A673 (cell line): ENCODE results near the gene UBD. TPM values are rescaled to one million over a fixed set of nuclear protein-coding genes. Genes with fewer than 3 reads are reported as not detected.

Experiments used
- BruUV-seq: library from RNA; stranded (reverse); fragments of 400-500 nt; replicated peaks from 2 replicates; lab custom pipeline; 2021; lab: Mats Ljungman, UMichigan
- CTCF ChIA-PET: fragments of 300-600 bp; sonication (Branson Sonifier 250); formaldehyde crosslinking; loops from one replicate; lab custom pipeline; 2022; ENCODE audit warnings: antibody characterized with exemption; lab: Charles Lee
- POLR2A ChIA-PET: fragments of 300-600 bp; sonication (Branson Sonifier 250); formaldehyde crosslinking; loops from one replicate; lab custom pipeline; 2022; ENCODE audit warnings: antibody characterized with exemption; ENCODE audit not compliant: low non-redundant PET; lab: Charles Lee
- DNase-seq: peaks from one replicate; pipeline ENCODE4 v3.0.0-alpha.2; 2015; ENCODE audit warnings: low spot score
- H3K27ac ChIP-seq: fragments of 200-600 bp; sonication (generic); 2 replicates; pipeline ENCODE4 v1.5.1; 2016; ENCODE audit warnings: mixed run types, low read depth, mild to moderate bottlenecking, mixed read lengths, antibody characterized with exemption, low read length; ENCODE audit not compliant: poor library complexity, severe bottlenecking
- H3K27me3 ChIP-seq: fragments of 200-600 bp; sonication (generic); replicated peaks from 2 replicates; pipeline ENCODE4 v1.6.1; 2017; ENCODE audit warnings: mixed run types, low read depth, mild to moderate bottlenecking, mixed read lengths, antibody characterized with exemption, low read length; ENCODE audit not compliant: insufficient read depth, poor library complexity
- H3K36me3 ChIP-seq: fragments of 200-600 bp; sonication (generic); 2 replicates; pipeline ENCODE4 v1.6.1; 2016; ENCODE audit warnings: mixed run types, mild to moderate bottlenecking, mixed read lengths, antibody characterized with exemption, low read length; ENCODE audit not compliant: insufficient read depth, poor library complexity, severe bottlenecking
- H3K4me1 ChIP-seq: fragments of 200-600 bp; sonication (generic); 2 replicates; pipeline ENCODE4 v1.6.1; 2017; ENCODE audit warnings: mixed run types, mild to moderate bottlenecking, mixed read lengths, antibody characterized with exemption, low read length; ENCODE audit not compliant: insufficient read depth, poor library complexity, severe bottlenecking
- H3K4me3 ChIP-seq: fragments of 200-600 bp; sonication (generic); 2 replicates; pipeline ENCODE4 v1.5.1; 2016; ENCODE audit warnings: low read depth, mixed run types, mild to moderate bottlenecking, mixed read lengths, low read length; ENCODE audit not compliant: poor library complexity, severe bottlenecking
- H3K9me3 ChIP-seq: fragments of 200-600 bp; sonication (generic); 2 replicates; pipeline ENCODE4 v1.6.1; 2016; ENCODE audit warnings: mixed run types, low read depth, mild to moderate bottlenecking, mixed read lengths, antibody characterized with exemption, low read length; ENCODE audit not compliant: poor library complexity, severe bottlenecking
- EZH2 ChIP-seq: fragments of 200-600 bp; sonication (generic); IDR thresholded peaks from 2 replicates; pipeline ENCODE4 v1.6.1; 2017; ENCODE audit warnings: borderline replicate concordance, low read depth, mild to moderate bottlenecking, mixed read lengths, antibody characterized with exemption, low read length; ENCODE audit not compliant: poor library complexity, severe bottlenecking
- intact Hi-C: fragments of 100-400 bp; cut with micrococcal nuclease; formaldehyde crosslinking; loops from one replicate; pipeline ENCODE4 v1.10.0; 2022; ENCODE audit not compliant: unreplicated experiment
- total RNA-seq: library from RNA; stranded (reverse); gene quantifications from 2 replicates; pipeline ENCODE4 v1.2.3, GENCODE V29; 2021
- TF ChIP-seq, protein P1 (sequence below): fragments of 300-800, 200-600 bp; sonication (generic); conservative IDR thresholded peaks from 2 replicates; pipeline ENCODE4 v1.5.1; 2017; ENCODE audit warnings: low read depth, mild to moderate bottlenecking, antibody characterized with exemption, low read length, moderate library complexity, mixed read lengths

Gene UBD
- total RNA-seq, 1 experiment from 2014 or later = not detected

DNA sequence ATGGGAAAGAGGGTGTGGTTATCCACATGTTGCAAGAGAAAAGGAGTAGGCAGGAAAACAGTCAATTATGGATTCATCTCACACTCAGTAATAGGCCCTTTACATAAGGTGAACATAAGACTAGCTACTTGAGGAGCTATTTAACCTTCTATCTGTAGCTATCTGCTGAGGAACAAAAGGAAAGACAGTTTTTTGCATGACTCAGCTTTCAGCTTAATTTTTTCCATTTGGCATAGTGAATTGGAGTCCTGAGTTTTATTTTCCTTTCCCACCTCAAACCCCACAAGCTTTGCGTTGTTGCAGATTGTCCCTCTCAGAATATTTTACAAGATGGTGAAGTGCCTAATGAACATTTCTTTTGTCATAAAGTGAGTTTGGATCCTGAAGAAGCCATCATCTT is 32.4 kb downstream of the UBD start:
- CTCF ChIA-PET = no interaction called here
- Histone ChIP-seq H3K9me3 (peaks cover 9% of the 10 kb centered on the region), H3K27me3 (peaks cover 15% of the 10 kb centered on the region), H3K36me3 (no peaks in the 10 kb centered on the region), H3K27ac (no peak overlapping the region), H3K4me3 (no peak overlapping the region), H3K4me1 (no peaks in the 10 kb centered on the region)
- intact Hi-C loops = no loop called here
- no peak for DNase-seq
- POLR2A ChIA-PET = no interaction called here
- TF ChIP-seq, protein P1, sequence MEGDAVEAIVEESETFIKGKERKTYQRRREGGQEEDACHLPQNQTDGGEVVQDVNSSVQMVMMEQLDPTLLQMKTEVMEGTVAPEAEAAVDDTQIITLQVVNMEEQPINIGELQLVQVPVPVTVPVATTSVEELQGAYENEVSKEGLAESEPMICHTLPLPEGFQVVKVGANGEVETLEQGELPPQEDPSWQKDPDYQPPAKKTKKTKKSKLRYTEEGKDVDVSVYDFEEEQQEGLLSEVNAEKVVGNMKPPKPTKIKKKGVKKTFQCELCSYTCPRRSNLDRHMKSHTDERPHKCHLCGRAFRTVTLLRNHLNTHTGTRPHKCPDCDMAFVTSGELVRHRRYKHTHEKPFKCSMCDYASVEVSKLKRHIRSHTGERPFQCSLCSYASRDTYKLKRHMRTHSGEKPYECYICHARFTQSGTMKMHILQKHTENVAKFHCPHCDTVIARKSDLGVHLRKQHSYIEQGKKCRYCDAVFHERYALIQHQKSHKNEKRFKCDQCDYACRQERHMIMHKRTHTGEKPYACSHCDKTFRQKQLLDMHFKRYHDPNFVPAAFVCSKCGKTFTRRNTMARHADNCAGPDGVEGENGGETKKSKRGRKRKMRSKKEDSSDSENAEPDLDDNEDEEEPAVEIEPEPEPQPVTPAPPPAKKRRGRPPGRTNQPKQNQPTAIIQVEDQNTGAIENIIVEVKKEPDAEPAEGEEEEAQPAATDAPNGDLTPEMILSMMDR = no peak
- TF ChIP-seq EZH2 = no peak
- no TSS peak for BruUV-seq

DNA sequence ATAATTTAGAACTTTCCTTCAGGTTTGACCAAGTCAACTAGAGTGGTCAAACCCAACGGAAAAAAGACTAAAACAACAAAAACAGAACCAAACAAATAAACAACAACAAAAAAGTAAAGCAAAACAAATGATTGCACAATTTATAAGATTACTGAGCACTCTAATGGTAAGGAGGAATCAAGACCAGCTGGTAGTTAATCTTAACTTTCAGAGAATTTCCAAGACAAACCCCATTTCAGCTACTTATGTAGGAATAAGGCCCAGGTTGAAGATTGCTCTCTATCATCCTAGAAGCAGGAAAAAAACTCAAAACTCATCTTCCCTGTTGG is 34.3 kb downstream of the UBD start:
- ChIA-PET POLR2A (no interaction called here), CTCF (interaction anchor here (0.6 kb wide), 1 partner anchor 716 kb away, joined by 3 read pairs; no protein-coding TSS in a partner anchor)
- intact Hi-C loops = no loop called here
- H3K9me3 ChIP-seq = peaks cover 9% of the 10 kb centered on the region
- BruUV-seq = no TSS peak
- peaks cover 15% of the 10 kb centered on the region for H3K27me3 ChIP-seq
- H3K4me3 ChIP-seq = no peak overlapping the region
- H3K4me1 ChIP-seq = no peaks in the 10 kb centered on the region
- DNase-seq = no peak
- TF ChIP-seq, protein P1 = no peak
- no peak for TF ChIP-seq EZH2
- H3K27ac ChIP-seq = no peak overlapping the region
- H3K36me3 ChIP-seq = no peaks in the 10 kb centered on the region

DNA sequence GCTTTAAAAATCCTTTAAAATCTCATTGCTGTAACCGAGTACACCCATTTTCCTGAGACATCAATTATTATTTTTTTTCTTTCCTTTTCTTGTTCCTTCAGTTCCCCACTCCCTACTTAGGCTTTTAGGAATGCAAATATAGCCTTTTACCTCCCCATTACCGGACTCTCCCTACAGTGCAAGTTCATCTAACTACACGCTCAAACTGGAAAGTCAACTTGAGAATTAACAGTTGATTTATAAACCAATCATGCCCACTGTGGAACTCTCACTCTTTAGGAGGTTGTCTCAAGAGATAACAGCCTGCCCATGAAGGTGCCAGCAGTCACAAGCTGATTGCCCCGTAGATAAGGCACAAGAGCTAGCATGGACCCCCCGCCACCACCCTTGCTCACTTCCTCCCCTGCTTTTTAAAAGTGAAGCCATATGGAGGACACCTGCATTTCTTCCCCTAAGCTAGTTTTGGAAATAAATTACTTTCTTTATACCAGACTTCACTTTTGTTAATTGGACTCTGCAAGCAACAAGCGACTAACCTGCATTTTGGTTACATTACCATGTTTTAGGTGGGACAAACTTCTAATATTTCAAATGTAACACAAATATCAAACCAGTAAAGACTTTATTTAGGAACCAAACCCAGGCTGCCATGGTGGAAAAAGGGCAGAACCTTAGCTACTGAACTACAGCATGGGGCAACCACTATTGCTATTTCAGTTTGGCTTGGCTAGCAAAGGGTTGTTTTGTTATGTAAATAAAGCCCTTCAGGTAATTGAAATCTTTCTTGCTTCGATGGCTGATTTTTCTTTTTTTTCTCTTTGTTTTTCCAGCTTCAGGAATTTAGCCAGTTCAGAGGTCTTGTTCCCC is 34.9 kb downstream of the UBD start:
- TF ChIP-seq EZH2 = no peak
- TF ChIP-seq, protein P1 = no peak
- no TSS peak for BruUV-seq
- no peak overlapping the region for H3K4me3 ChIP-seq
- CTCF ChIA-PET = interaction anchor here (0.6 kb wide), 1 partner anchor 716 kb away, joined by 3 read pairs; no protein-coding TSS in a partner anchor
- no peaks in the 10 kb centered on the region for H3K36me3 ChIP-seq
- peaks cover 15% of the 10 kb centered on the region for H3K27me3 ChIP-seq
- no peak for DNase-seq
- no peaks in the 10 kb centered on the region for H3K4me1 ChIP-seq
- POLR2A ChIA-PET = no interaction called here
- H3K9me3 ChIP-seq = peaks cover 9% of the 10 kb centered on the region
- H3K27ac ChIP-seq = no peak overlapping the region
- intact Hi-C loops = no loop called here
